RPMI7951 (cell line): Measurements from ENCODE around the gene EPHA3. TPM values are rescaled to one million over a fixed set of nuclear protein-coding genes. Genes with fewer than 3 reads are reported as not detected.

Source experiments
- DNase-seq: peaks from one replicate; pipeline ENCODE4 v3.0.0-alpha.2; 2012; ENCODE audit warnings: low read depth
- total RNA-seq: library from RNA; depleted of rRNA; stranded (reverse); fragments of >200 nt; shearing (Covaris generic); gene quantifications from 2 replicates; pipeline ENCODE4 v1.2.3, GENCODE V29; 2014

EPHA3 gene
- total RNA-seq, 1 experiment from 2014 or later: 0.24 TPM

DNA sequence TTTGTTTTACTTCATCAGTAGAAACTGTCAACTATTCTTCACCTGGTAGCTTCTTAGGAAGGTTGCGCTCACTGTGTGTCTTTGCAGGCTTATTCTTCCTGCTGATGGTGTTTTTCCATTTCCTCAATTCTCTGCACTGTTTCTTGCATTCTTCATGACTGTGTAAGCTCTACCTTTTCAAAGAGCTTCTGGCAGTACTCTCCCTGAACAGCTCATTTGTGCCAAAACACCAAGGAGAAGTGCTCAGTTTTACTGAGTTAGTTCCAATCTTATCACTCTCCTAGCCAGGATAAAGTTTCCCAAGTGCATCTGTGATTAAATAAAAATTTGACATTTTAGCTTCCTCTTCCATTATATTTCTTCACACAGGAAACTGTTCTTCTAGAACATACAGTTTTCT, 339.8 kb downstream of the EPHA3 start:
- no peak for DNase-seq

DNA sequence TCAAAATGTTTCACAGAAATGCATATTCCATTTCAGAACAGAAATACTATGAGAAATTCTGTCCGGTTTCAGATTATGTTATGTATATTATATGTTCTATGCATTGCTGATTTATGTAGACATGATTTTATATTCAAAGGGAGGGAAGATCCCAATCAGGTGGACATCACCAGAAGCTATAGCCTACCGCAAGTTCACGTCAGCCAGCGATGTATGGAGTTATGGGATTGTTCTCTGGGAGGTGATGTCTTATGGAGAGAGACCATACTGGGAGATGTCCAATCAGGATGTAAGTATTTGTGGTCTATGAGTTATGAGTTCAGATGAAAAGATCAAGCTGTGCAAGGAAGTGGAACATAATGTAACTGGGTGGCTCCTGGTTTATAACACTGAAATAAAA, 341.7 kb downstream of the EPHA3 start:
- DNase-seq: no peak

GRCh38 chr3:89452066-89452465, 344.6 kb downstream of the EPHA3 start:
- no peak for DNase-seq

GRCh38 chr3:89455240-89455639, 347.8 kb downstream of the EPHA3 start:
- DNase-seq: no peak

- DNase-seq: no peak
These were observed 360.5 kb downstream of the EPHA3 start for GRCh38 chr3:89467898-89468363.

GRCh38 chr3:89472101-89472500, 364.7 kb downstream of the EPHA3 start:
- DNase-seq: no peak

GRCh38 chr3:89474333-89475130, 367.1 kb downstream of the EPHA3 start:
- no peak for DNase-seq

DNA sequence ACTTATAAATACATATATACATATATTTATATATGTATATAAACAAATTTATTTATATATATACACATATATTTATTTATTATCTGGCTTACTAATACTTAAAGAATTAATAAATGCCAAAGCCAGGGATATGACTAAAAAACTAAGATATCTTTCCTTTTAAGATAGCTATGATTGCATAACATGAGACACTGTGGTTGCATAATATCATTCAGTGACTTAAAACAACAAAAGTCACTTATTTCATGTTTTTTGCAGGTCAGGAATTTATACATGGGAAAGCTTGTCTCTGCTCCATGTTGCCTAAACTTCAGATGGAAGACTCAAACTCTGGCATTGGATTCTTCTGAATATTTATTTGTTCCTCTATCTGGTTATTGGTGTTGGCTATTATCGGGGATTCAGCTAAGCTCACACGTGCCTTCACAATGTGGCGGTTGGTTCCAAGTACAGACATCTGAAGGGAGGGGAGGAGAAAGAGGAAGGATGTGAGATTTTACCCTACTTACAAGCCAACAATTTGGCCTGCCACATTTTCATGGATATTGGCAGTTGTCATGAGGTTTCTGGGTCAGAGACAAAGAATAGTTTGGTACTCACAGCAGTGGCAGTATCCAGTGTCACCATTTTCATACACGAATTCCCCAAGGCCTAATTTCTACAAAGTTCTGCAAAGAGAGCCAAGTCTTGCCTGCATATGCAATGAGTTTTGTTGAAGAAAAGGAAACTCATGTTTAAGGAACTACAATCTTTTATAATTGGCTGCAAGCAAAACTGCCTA, 381.6 kb downstream of the EPHA3 start:
- no peak for DNase-seq

DNA sequence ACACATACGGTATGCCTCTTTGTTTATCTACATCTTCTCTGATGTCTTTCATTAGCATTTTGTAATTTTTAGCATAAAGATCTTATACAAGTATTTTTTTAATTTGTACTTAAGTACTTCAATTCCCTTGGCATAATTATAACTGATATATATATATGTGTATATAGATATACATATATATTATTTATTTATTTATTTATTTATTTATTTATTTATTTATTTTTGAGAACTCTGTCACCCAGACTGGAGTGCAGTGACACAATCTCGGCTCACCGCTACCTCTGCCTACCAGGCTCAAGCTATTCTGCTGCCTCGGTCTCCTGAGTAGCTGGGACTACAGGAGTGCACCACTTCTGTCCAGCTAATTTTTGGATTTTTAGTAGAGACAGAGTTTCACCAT, 382.7 kb downstream of the EPHA3 start:
- DNase-seq: no peak

GRCh38 chr3:89494734-89495133, 387.3 kb downstream of the EPHA3 start:
- no peak for DNase-seq

GRCh38 chr3:89503891-89504391, 396.5 kb downstream of the EPHA3 start:
- DNase-seq: no peak

- DNase-seq: no peak
These were observed 397.0 kb downstream of the EPHA3 start for GRCh38 chr3:89504432-89504831.

DNA sequence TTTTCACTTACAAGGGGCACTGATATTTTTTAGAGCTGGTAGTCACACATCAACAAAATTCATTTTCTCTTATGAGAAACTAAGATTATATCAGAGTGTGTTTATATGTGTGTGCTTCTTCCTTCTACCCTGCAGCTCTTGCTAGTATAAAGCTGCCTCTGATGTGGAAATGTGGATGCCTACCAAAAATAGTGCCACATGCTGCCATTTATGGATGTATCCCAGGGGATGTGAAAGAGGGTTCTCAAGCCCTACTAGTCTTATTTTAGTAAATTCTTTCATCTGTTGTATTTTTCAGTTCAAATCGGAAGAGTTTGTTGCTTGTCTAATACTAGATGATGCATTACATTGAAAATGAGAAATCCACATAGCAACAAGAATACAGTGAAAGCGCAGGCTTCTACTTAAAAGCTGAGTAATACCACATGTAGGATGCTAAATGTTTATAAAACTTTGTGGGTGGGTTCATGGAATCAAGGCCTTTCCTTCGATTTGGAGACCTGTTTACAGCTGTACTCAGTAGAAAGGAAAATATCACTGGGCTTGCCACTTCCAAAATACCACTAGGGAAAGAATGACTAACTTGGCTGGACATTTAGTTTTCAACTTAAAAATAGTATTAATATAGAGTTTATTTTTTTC, 399.2 kb downstream of the EPHA3 start:
- DNase-seq: no peak

- no peak for DNase-seq
These were observed 413.9 kb downstream of the EPHA3 start for GRCh38 chr3:89521328-89521727.

- DNase-seq: no peak
These were observed 414.7 kb downstream of the EPHA3 start for GRCh38 chr3:89522155-89522554.

DNA sequence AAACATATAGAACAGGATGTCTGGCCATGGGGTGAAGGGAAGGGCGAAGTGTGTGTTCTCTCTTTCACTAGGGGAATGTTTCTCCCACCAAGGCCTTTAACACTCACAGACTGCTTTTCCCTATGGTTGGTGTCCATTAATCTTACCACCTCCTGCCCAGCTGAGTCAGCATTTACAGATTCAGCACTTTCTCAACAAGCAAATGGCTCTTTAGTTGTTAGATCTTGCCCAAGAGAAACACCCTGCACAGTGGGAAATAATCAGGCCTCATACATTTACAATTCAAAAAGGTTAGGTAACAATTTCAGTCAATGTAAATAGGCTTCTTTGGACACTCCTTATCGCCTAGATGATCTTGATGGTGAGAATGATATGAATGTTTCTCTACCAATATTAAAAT, 418.2 kb downstream of the EPHA3 start:
- no peak for DNase-seq

- no peak for DNase-seq
These were observed 420.4 kb downstream of the EPHA3 start for GRCh38 chr3:89527736-89528305.
